GM12878 (cell line): ENCODE results near the gene BCL2L12. TPM values are rescaled to one million over a fixed set of nuclear protein-coding genes. Genes with fewer than 3 reads are reported as not detected.

ENCODE experiments used
- ATAC-seq: fragments of 200-7000 bp; cut with Tn5 transposase; 3 replicates; pipeline ENCODE4 v1.9.1; 2020; ENCODE audit warnings: mild to moderate bottlenecking, moderate library complexity
- BruUV-seq: library from RNA; stranded (reverse); fragments of 400-500 nt; replicated peaks from 2 replicates; lab custom pipeline; 2021; lab: Mats Ljungman, UMichigan
- CTCF ChIA-PET: fragments of 300-600 bp; sonication (Branson Sonifier 250); formaldehyde crosslinking; extraction: SDS; loops from one replicate; lab custom pipeline; 2021; ENCODE audit warnings: inconsistent platforms; lab: Yijun Ruan, JAX
- POLR2A ChIA-PET: fragments of 350-600 bp; formaldehyde crosslinking; extraction: SDS; loops from one replicate; lab custom pipeline; 2021; ENCODE audit warnings: inconsistent platforms; lab: Charles Lee
- RAD21 ChIA-PET: fragments of 300-600 bp; sonication (Branson Sonifier 250); formaldehyde crosslinking; loops from one replicate; lab custom pipeline; 2023; ENCODE audit warnings: antibody characterized with exemption; ENCODE audit not compliant: unreplicated experiment; lab: Charles Lee
- SMC1A ChIA-PET: fragments of 300-600 bp; sonication (Branson Sonifier 250); formaldehyde crosslinking; loops from one replicate; lab custom pipeline; 2023; ENCODE audit not compliant: unreplicated experiment, uncharacterized antibody; lab: Charles Lee
- DNase-seq: peaks from one replicate; pipeline ENCODE4 v3.0.0-alpha.2; 2011; ENCODE audit warnings: low read depth, low spot score
- FAIRE-seq: peaks from 3 replicates; lab custom pipeline; 2011; peaks lifted over from hg19 to GRCh38; lab: Jason Lieb, UNC
- H2AFZ ChIP-seq: 2 replicates; pipeline ENCODE4 v1.6.0; 2011; ENCODE audit warnings: low read depth, low read length, control low read depth; ENCODE audit not compliant: control insufficient read depth
- H3K27ac ChIP-seq: 2 replicates; pipeline ENCODE4 v1.5.1; 2011; ENCODE audit warnings: control low read depth; ENCODE audit not compliant: control insufficient read depth, insufficient read depth
- H3K27me3 ChIP-seq, 2 experiments: replicated peaks in 1 of 2; 2 replicates each; pipeline versions ENCODE4 v1.6.0 to v1.6.1; 2011; ENCODE audit warnings: low read length in 1 of 2; ENCODE audit not compliant: control insufficient read depth in 2 of 2, insufficient read depth in 2 of 2
- H3K36me3 ChIP-seq, 2 experiments: 2 replicates each; pipeline ENCODE4 v1.5.1; 2011; ENCODE audit warnings: low read length in 1 of 2; ENCODE audit not compliant: control insufficient read depth in 2 of 2, insufficient read depth in 2 of 2
- H3K4me1 ChIP-seq: 2 replicates; pipeline ENCODE4 v1.6.1; 2011; ENCODE audit warnings: mild to moderate bottlenecking, low read length, moderate library complexity, mixed read lengths; ENCODE audit not compliant: control insufficient read depth, insufficient read depth
- H3K4me2 ChIP-seq: 2 replicates; pipeline ENCODE4 v1.6.0; 2011; ENCODE audit warnings: control low read depth; ENCODE audit not compliant: control insufficient read depth, insufficient read depth
- H3K4me3 ChIP-seq: fragments of 200-600 bp; sonication (generic); 2 replicates; pipeline ENCODE4 v1.5.1; 2016
- H3K79me2 ChIP-seq: 2 replicates; pipeline ENCODE4 v1.6.0; 2011; ENCODE audit warnings: low read length; ENCODE audit not compliant: control insufficient read depth, insufficient read depth
- H3K9ac ChIP-seq: 2 replicates; pipeline ENCODE4 v1.8.0; 2011; ENCODE audit warnings: low read length, control low read depth, mixed read lengths; ENCODE audit not compliant: control insufficient read depth, insufficient read depth
- H3K9me3 ChIP-seq: replicated peaks from 3 replicates; pipeline ENCODE4 v1.5.1; 2011; ENCODE audit warnings: mild to moderate bottlenecking, low read length; ENCODE audit not compliant: control insufficient read depth, insufficient read depth
- H4K20me1 ChIP-seq: 2 replicates; pipeline ENCODE4 v1.6.0; 2011; ENCODE audit not compliant: control insufficient read depth, insufficient read depth
- CEBPB ChIP-seq, 2 experiments: fragments of 150-350 bp in 1 of 2; IDR thresholded peaks; 2 replicates each; pipeline ENCODE4 v1.6.1; 2012 to 2014; ENCODE audit warnings: low read depth in 2 of 2, low read length in 2 of 2, borderline replicate concordance in 1 of 2, inconsistent platforms in 1 of 2
- FOXK2 ChIP-seq: fragments of 450-650 bp; IDR thresholded peaks from 2 replicates; pipeline ENCODE4 v1.6.1; 2017; ENCODE audit warnings: mild to moderate bottlenecking, moderate library complexity
- HCFC1 ChIP-seq: fragments of 150-350 bp; IDR thresholded peaks from 2 replicates; pipeline ENCODE4 v1.6.1; 2014; ENCODE audit warnings: low read length
- HDAC2 ChIP-seq: fragments of 200-600 bp; sonication (generic); IDR thresholded peaks from 2 replicates; pipeline ENCODE4 v1.6.1; 2017
- IKZF1 ChIP-seq: fragments of 450-650 bp; conservative IDR thresholded peaks from 2 replicates; pipeline ENCODE4 v1.6.1; 2017; ENCODE audit warnings: antibody characterized with exemption, mild to moderate bottlenecking
- PBX3 ChIP-seq: IDR thresholded peaks from 2 replicates; pipeline ENCODE4 v1.6.1; 2011; ENCODE audit warnings: mild to moderate bottlenecking, low read depth, low read length, moderate library complexity; ENCODE audit not compliant: insufficient replicate concordance
- RELA ChIP-seq: fragments of 450-650 bp; IDR thresholded peaks from 2 replicates; pipeline ENCODE4 v1.8.0; 2014; ENCODE audit warnings: borderline replicate concordance; ENCODE audit not compliant: partially characterized antibody
- SKIL ChIP-seq: fragments of 450-650 bp; IDR thresholded peaks from 2 replicates; pipeline ENCODE4 v1.6.1; 2017; ENCODE audit warnings: mild to moderate bottlenecking, low read depth, inconsistent platforms; ENCODE audit not compliant: poor library complexity, severe bottlenecking
- YY1 ChIP-seq: IDR thresholded peaks from 2 replicates; pipeline ENCODE4 v1.6.1; 2011; ENCODE audit warnings: low read depth, mild to moderate bottlenecking, low read length
- ZBTB4 ChIP-seq: fragments of 450-650 bp; formaldehyde crosslinking; IDR thresholded peaks from 2 replicates; pipeline ENCODE4 v1.4.0; 2022; ENCODE audit warnings: mild to moderate bottlenecking, moderate library complexity
- ZNF217 ChIP-seq: fragments of 450-650 bp; IDR thresholded peaks from 2 replicates; pipeline ENCODE4 v1.6.1; 2017; ENCODE audit warnings: antibody characterized with exemption, mild to moderate bottlenecking
- ZNF274 ChIP-seq: IDR thresholded peaks from one replicate; pipeline ENCODE4 v1.8.0; 2011; ENCODE audit not compliant: insufficient read length, insufficient read depth
- WGBS: methylation state at CpG from one replicate; pipeline ENCODE4 v1.1.6; 2016; ENCODE audit warnings: low lambda C conversion rate; ENCODE audit not compliant: insufficient replicate concordance, insufficient coverage; ENCODE audit errors: missing lambda C conversion rate; 5-methylcytosine and 5-hydroxymethylcytosine counted together
- in situ Hi-C: fragments of 300-500 bp; cut with MboI; formaldehyde crosslinking; loops from 9 replicates; pipeline ENCODE4 v1.14.3; 2018; ENCODE audit warnings: mixed read lengths
- intact Hi-C: fragments of 100-400 bp; cut with micrococcal nuclease; formaldehyde crosslinking; loops from one replicate; pipeline ENCODE4 v1.14.2; 2022; ENCODE audit not compliant: unreplicated experiment
- polyA plus RNA-seq, 11 experiments: library from polyadenylated mRNA; depleted of rRNA in 4 of 11; unstranded in 6 of 11; stranded (reverse) in 5 of 11; fragments of >200 nt; fragmentation: Nextera tagmentation in 4 of 11; fragmentation: Illumina TruSeq in 1 of 11; extraction: Ambion mirVana in 4 of 11; extraction: Trizol in 1 of 11; gene quantifications; 1 replicate in 1 of 11; 2 replicates in 10 of 11; pipeline versions ENCODE4 v1.2.1 to v1.2.3, GENCODE V29; 2011 to 2016; ENCODE audit warnings: inconsistent platforms in 2 of 11, missing spikeins in 2 of 11, low read depth in 1 of 11
- total RNA-seq, 4 experiments: library from RNA; depleted of rRNA in 3 of 4; stranded (reverse); fragments of >200 nt in 3 of 4; fragmentation: Illumina TruSeq in 1 of 4; extraction: Trizol in 1 of 4; gene quantifications; 2 replicates each; pipeline versions ENCODE4 v1.2.1 to v1.2.3, GENCODE V29; 2013 to 2021
- TF ChIP-seq, protein P1 (sequence below): fragments of 450-650 bp; IDR thresholded peaks from 2 replicates; pipeline ENCODE4 v1.6.1; 2018; ENCODE audit warnings: mild to moderate bottlenecking, low read depth, moderate library complexity; ENCODE audit not compliant: partially characterized antibody

The BCL2L12 gene
- total and polyA plus RNA-seq, 10 of the 15 experiments (the other 5 are each of a cell fraction or from before 2014, with no cell fraction given): 1.8 to 143 (median 50.4) TPM

DNA sequence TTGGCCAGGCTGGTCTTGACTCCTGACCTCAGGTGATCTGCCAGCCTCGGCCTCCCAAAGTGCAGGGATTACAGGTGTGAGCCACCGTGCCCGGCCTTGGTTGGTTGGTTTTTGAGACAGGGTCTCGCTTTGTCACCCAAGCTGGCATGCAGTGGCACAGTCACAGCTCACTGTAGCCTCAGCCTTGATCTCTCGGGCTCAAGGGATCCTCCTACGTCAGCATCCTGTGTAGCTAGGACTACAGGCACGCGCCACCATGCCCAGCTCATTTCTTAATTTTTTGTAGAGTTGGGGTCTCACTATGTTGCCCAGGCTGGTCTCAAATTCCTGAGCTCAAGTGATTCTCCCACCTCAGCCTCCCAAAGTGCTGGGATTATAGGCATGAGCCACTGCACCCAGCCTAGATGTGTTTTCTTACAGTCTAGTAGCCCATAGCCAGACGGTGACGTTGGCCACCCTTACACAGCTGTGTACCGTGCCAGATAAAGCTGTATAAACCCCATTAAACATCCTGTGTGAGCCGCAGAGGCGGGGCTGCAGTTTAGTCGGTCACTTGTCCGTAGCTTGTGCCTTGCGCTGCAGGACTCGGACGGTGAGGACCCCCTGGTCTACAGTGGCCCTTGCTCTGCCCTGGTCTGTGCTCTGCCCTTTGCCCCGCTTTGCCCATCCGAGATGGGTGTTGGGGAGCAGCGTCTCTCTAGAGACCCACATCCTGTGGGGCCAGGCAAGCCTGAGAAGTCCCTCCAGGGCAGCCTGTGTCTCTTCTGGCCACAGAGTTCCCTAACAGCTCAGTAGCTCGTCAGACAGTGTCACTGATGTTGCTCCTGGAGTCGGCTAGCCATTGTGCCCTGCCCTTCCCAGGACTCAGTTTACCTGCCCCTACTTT, 9.9 kb upstream of the BCL2L12 start:
- peaks cover 0 to 37% of the 10 kb centered on the region in 2 experiments; a peak in 3 of 4 replicates for H3K36me3 ChIP-seq
- no TSS peak for BruUV-seq
- RAD21 ChIA-PET: interaction anchor here (1.1 kb wide), 1 partner anchor 8 kb away, joined by 3 read pairs; no protein-coding TSS in a partner anchor
- TF ChIP-seq SKIL: no peak
- TF ChIP-seq CEBPB (IDR thresholded peaks at IDR 0.05; ENCODE audit: borderline replicate concordance in 1 of 2, low read depth in 2 of 2, low read length in 2 of 2): no peak
- no peak for TF ChIP-seq YY1
- TF ChIP-seq, protein P1, sequence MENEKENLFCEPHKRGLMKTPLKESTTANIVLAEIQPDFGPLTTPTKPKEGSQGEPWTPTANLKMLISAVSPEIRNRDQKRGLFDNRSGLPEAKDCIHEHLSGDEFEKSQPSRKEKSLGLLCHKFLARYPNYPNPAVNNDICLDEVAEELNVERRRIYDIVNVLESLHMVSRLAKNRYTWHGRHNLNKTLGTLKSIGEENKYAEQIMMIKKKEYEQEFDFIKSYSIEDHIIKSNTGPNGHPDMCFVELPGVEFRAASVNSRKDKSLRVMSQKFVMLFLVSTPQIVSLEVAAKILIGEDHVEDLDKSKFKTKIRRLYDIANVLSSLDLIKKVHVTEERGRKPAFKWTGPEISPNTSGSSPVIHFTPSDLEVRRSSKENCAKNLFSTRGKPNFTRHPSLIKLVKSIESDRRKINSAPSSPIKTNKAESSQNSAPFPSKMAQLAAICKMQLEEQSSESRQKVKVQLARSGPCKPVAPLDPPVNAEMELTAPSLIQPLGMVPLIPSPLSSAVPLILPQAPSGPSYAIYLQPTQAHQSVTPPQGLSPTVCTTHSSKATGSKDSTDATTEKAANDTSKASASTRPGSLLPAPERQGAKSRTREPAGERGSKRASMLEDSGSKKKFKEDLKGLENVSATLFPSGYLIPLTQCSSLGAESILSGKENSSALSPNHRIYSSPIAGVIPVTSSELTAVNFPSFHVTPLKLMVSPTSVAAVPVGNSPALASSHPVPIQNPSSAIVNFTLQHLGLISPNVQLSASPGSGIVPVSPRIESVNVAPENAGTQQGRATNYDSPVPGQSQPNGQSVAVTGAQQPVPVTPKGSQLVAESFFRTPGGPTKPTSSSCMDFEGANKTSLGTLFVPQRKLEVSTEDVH: no peak
- TF ChIP-seq ZNF217: no peak
- no peak for TF ChIP-seq HDAC2
- TF ChIP-seq ZNF274: no peak
- TF ChIP-seq PBX3: no peak
- TF ChIP-seq HCFC1: no peak
- TF ChIP-seq ZBTB4 (CRISPR knock-in tag): no peak
- TF ChIP-seq IKZF1: no peak
- TF ChIP-seq FOXK2: no peak
- TF ChIP-seq RELA: no peak

More for the DNA sequence above, 9.9 kb upstream of the BCL2L12 start:
- no peak overlapping the region for H3K4me2 ChIP-seq
- SMC1A ChIA-PET: interaction anchor here (0.6 to 0.9 kb wide), 2 partner anchors 10 to 13 kb away, joined by 3 to 4 read pairs; partner anchors contain the start of genes BCL2L12 and IRF3
- H3K9ac ChIP-seq: no peak overlapping the region
- no peaks in the 10 kb centered on the region for H4K20me1 ChIP-seq
- in situ Hi-C loops (no loop called here), intact Hi-C loops (no loop called here)
- no peaks in the 10 kb centered on the region for H3K9me3 ChIP-seq
- no peak for FAIRE-seq
- no peak for DNase-seq
- POLR2A ChIA-PET: no interaction called here
- no peak overlapping the region for H2AFZ ChIP-seq
- no peaks in the 10 kb centered on the region for H3K79me2 ChIP-seq
- no peaks in the 10 kb centered on the region for H3K27me3 ChIP-seq
- no peak overlapping the region for H3K27ac ChIP-seq
- H3K4me3 ChIP-seq: no peak overlapping the region
- ATAC-seq: no peak
- CTCF ChIA-PET: interaction anchor here (1.5 kb wide), 1 partner anchor 25 kb away, joined by 3 read pairs; no protein-coding TSS in a partner anchor
- no peaks in the 10 kb centered on the region for H3K4me1 ChIP-seq
- WGBS: 87% methylated on average over 23 of the region's 23 CpGs
